Measurements from ENCODE around the gene ZIK1. TPM values are rescaled to one million over a fixed set of nuclear protein-coding genes. Genes with fewer than 3 reads are reported as not detected.

The ZIK1 gene
- total and polyA plus RNA-seq, 2 of the 4 experiments (the other 2 are of a cell fraction), result 4.1 to 11.8 TPM

DNA sequence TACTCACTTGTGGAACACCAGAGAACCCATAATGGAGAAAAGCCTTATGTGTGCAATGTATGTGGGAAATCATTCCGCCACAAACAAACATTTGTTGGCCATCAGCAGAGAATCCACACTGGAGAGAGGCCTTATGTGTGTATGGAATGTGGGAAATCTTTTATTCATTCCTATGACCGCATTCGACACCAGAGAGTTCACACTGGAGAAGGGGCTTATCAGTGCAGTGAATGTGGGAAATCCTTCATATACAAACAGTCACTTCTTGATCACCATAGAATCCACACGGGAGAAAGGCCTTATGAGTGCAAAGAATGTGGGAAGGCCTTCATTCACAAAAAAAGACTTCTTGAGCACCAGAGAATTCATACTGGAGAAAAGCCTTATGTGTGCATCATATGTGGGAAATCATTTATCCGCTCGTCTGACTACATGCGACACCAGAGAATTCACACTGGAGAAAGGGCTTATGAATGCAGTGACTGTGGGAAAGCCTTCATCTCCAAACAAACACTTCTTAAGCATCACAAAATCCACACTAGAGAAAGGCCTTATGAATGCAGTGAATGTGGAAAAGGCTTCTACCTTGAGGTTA lies 45.9 kb upstream of the ZIK1 start:
- ATAC-seq (ENCODE audit: low read depth), result no peak
- no peaks in the 10 kb centered on the region for H3K9me1 ChIP-seq (ENCODE audit: insufficient read depth, low read length)
- peaks cover 71% of the 10 kb centered on the region for H3K36me3 ChIP-seq (ENCODE audit: control insufficient read depth, insufficient read depth, low read length)
- no peak overlapping the region for H4K91ac ChIP-seq (ENCODE audit: insufficient read depth, low read depth, low read length)
- H3K18ac ChIP-seq (ENCODE audit: low read depth, low read length), result no peak overlapping the region
- H2AK5ac ChIP-seq (ENCODE audit: low read depth, low read length), result no peak overlapping the region
- intact Hi-C loops (cut with micrococcal nuclease) (no loop called here), in situ Hi-C loops (cut with MboI; ENCODE audit: low sequenced_read_pairs) (no loop called here), dilution Hi-C loops (cut with HindIII; ENCODE audit: low sequenced_read_pairs, unreplicated experiment) (no loop called here)
- no TSS peak for BruUV-seq (replicated peaks)
- H3K23ac ChIP-seq (ENCODE audit: low read depth, low read length), result no peak overlapping the region
- H3K9ac ChIP-seq (ENCODE audit: low read depth, low read length), result no peak overlapping the region
- peaks cover 84% of the 10 kb centered on the region for H3K9me3 ChIP-seq (ENCODE audit: control insufficient read depth, insufficient read depth, low read length)
- no peaks in the 10 kb centered on the region for H4K20me1 ChIP-seq (ENCODE audit: insufficient read depth, low read length)
- no peak overlapping the region for H2AFZ ChIP-seq (replicated peaks; ENCODE audit: low read length, poor library complexity)
- no peak overlapping the region for H4K8ac ChIP-seq (ENCODE audit: low read depth in 2 of 2, low read length in 2 of 2)
- ChIA-PET CTCF (no interaction called here), POLR2A (ENCODE audit: unreplicated experiment) (no interaction called here)
- no peak overlapping the region for H3K27ac ChIP-seq (ENCODE audit: insufficient read depth, low read length)
- H3K4ac ChIP-seq (ENCODE audit: low read depth, low read length), result no peak overlapping the region
- H3K79me1 ChIP-seq (ENCODE audit: low read depth in 1 of 2, low read length in 2 of 2), result peaks cover 7 to 21% of the 10 kb centered on the region in 2 experiments
- no peak overlapping the region for H2BK120ac ChIP-seq (ENCODE audit: low read depth, low read length)
- H3K14ac ChIP-seq (replicated peaks; ENCODE audit: low read depth, low read length), result no peak overlapping the region
- H2BK15ac ChIP-seq (ENCODE audit: low read depth, low read length), result no peak overlapping the region
- no peak overlapping the region for H3K56ac ChIP-seq (ENCODE audit: extremely low read depth, insufficient read depth, low read length)
- H4K5ac ChIP-seq (ENCODE audit: low read depth, low read length), result no peak overlapping the region
- H2BK5ac ChIP-seq (ENCODE audit: low read depth, low read length, poor library complexity, severe bottlenecking), result no peak overlapping the region
- TF ChIP-seq RFX5 (IDR thresholded peaks at IDR 0.05; ENCODE audit: low read depth, low read length) (no peak), ELK1 (IDR thresholded peaks at IDR 0.05; ENCODE audit: borderline replicate concordance, low read depth, low read length) (no peak), RAD21 (IDR thresholded peaks at IDR 0.05; ENCODE audit: low read length) (no peak), POLR2A (IDR thresholded peaks at IDR 0.05; ENCODE audit: low read depth, low read length) (no peak), MAFK (IDR thresholded peaks at IDR 0.05; ENCODE audit: low read depth, low read length) (no peak), NFE2L2 (IDR thresholded peaks at IDR 0.05; ENCODE audit: low read depth, low read length) (no peak), SMC3 (IDR thresholded peaks at IDR 0.05; ENCODE audit: low read depth, low read length) (no peak), BHLHE40 (IDR thresholded peaks at IDR 0.05; ENCODE audit: low read depth, low read length) (no peak), CEBPB (IDR thresholded peaks at IDR 0.05; ENCODE audit: low read depth, low read length) (no peak), MXI1 (IDR thresholded peaks at IDR 0.05; ENCODE audit: borderline replicate concordance, low read depth, low read length) (no peak), CTCF (conservative IDR thresholded peaks at IDR 0.05; ENCODE audit: low read depth, low read length) (no peak), CHD1 (IDR thresholded peaks at IDR 0.05; ENCODE audit: low read depth, low read length) (no peak), FOS (IDR thresholded peaks at IDR 0.05; ENCODE audit: low read depth, low read length) (no peak)
- TF ChIP-seq, protein P1, sequence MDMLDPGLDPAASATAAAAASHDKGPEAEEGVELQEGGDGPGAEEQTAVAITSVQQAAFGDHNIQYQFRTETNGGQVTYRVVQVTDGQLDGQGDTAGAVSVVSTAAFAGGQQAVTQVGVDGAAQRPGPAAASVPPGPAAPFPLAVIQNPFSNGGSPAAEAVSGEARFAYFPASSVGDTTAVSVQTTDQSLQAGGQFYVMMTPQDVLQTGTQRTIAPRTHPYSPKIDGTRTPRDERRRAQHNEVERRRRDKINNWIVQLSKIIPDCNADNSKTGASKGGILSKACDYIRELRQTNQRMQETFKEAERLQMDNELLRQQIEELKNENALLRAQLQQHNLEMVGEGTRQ (IDR thresholded peaks at IDR 0.05; ENCODE audit: low read depth, low read length), result no peak
- no peaks in the 10 kb centered on the region for H3K27me3 ChIP-seq (ENCODE audit: control insufficient read depth, insufficient read depth, low read length)
- H2AK9ac ChIP-seq (replicated peaks; ENCODE audit: low read depth, low read length, poor library complexity), result no peak overlapping the region
- no peak overlapping the region for H3K4me3 ChIP-seq (ENCODE audit: insufficient read depth, low read depth, low read length)
- no peaks in the 10 kb centered on the region for H3K4me1 ChIP-seq (ENCODE audit: control insufficient read depth, insufficient read depth, low read length)
- H3K4me2 ChIP-seq (ENCODE audit: low read depth, low read length), result no peak overlapping the region
- WGBS, 2 experiments (ENCODE audit: extremely low coverage in 2 of 2, insufficient read length in 1 of 2), result no CpG with 5 or more reads among the region's 7 CpGs
- no peak overlapping the region for H2BK20ac ChIP-seq (ENCODE audit: low read depth, low read length)
- no peak for DNase-seq

Data from IMR-90 (cell line).